Measurements from ENCODE around the gene NME3. TPM values are rescaled to one million over a fixed set of nuclear protein-coding genes. Genes with fewer than 3 reads are reported as not detected.

The NME3 gene
- total and polyA plus RNA-seq, 2 of the 4 experiments (the other 2 are of a cell fraction), result 12.7 to 41.2 TPM

- Histone ChIP-seq H4K8ac (ENCODE audit: low read depth in 2 of 2, low read length in 2 of 2) (no peak overlapping the region), H3K18ac (ENCODE audit: low read depth, low read length) (no peak overlapping the region), H2AK9ac (replicated peaks; ENCODE audit: low read depth, low read length, poor library complexity) (no peak overlapping the region), H3K4me3 (ENCODE audit: insufficient read depth, low read depth, low read length) (no peak overlapping the region), H3K14ac (replicated peaks; ENCODE audit: low read depth, low read length) (no peak overlapping the region), H3K23ac (ENCODE audit: low read depth, low read length) (no peak overlapping the region), H2AFZ (replicated peaks; ENCODE audit: low read length, poor library complexity) (no peak overlapping the region), H2BK15ac (ENCODE audit: low read depth, low read length) (no peak overlapping the region), H3K56ac (ENCODE audit: extremely low read depth, insufficient read depth, low read length) (no peak overlapping the region), H3K9ac (ENCODE audit: low read depth, low read length) (no peak overlapping the region), H2BK20ac (ENCODE audit: low read depth, low read length) (no peak overlapping the region), H2BK5ac (ENCODE audit: low read depth, low read length, poor library complexity, severe bottlenecking) (no peak overlapping the region), H3K4me2 (ENCODE audit: low read depth, low read length) (no peak overlapping the region), H3K4ac (ENCODE audit: low read depth, low read length) (no peak overlapping the region), H3K9me1 (ENCODE audit: insufficient read depth, low read length) (peaks cover 7% of the 10 kb centered on the region; the same call in 1 of the 2 replicates), H4K91ac (ENCODE audit: insufficient read depth, low read depth, low read length) (no peak overlapping the region), H3K79me1 (ENCODE audit: low read depth in 1 of 2, low read length in 2 of 2) (peaks cover 9 to 57% of the 10 kb centered on the region in 2 experiments), H2BK120ac (ENCODE audit: low read depth, low read length) (no peak overlapping the region), H4K5ac (ENCODE audit: low read depth, low read length) (no peak overlapping the region), H3K27ac (ENCODE audit: insufficient read depth, low read length) (no peak overlapping the region), H3K36me3 (ENCODE audit: control insufficient read depth, insufficient read depth, low read length) (peaks cover 31% of the 10 kb centered on the region), H3K9me3 (ENCODE audit: control insufficient read depth, insufficient read depth, low read length) (no peaks in the 10 kb centered on the region), H3K27me3 (ENCODE audit: control insufficient read depth, insufficient read depth, low read length) (no peaks in the 10 kb centered on the region), H2AK5ac (ENCODE audit: low read depth, low read length) (no peak overlapping the region), H3K4me1 (ENCODE audit: control insufficient read depth, insufficient read depth, low read length) (peaks cover 11% of the 10 kb centered on the region), H4K20me1 (ENCODE audit: insufficient read depth, low read length) (peaks cover 16% of the 10 kb centered on the region)
- BruUV-seq (replicated peaks), result no TSS peak
- 83% methylated on average over 21 of the region's 36 CpGs; no CpG with 5 or more reads in 1 of the 2 experiments for WGBS, 2 experiments (ENCODE audit: extremely low coverage in 2 of 2, insufficient read length in 1 of 2)
- ChIA-PET POLR2A (ENCODE audit: unreplicated experiment) (no interaction called here), CTCF (no interaction called here)
- intact Hi-C loops (cut with micrococcal nuclease), result no loop called here
- DNase-seq (no peak), ATAC-seq (ENCODE audit: low read depth) (no peak)
- TF ChIP-seq RAD21 (IDR thresholded peaks at IDR 0.05; ENCODE audit: low read length) (no peak), SMC3 (IDR thresholded peaks at IDR 0.05; ENCODE audit: low read depth, low read length) (no peak), RFX5 (IDR thresholded peaks at IDR 0.05; ENCODE audit: low read depth, low read length) (no peak)
- dilution Hi-C loops (cut with HindIII; ENCODE audit: low sequenced_read_pairs, unreplicated experiment), result no loop called here
- in situ Hi-C loops (cut with MboI; ENCODE audit: low sequenced_read_pairs), result no loop called here
Measured at GRCh38 chr16:1777375-1778199, 6.2 kb upstream of the NME3 start.
